Neural crest cell (in vitro differentiated cells): Measurements from ENCODE around the gene ASB11. TPM values are rescaled to one million over a fixed set of nuclear protein-coding genes. Genes with fewer than 3 reads are reported as not detected.

Source experiments
- DNase-seq: peaks from one replicate; pipeline ENCODE4 v3.0.0; 2021; ENCODE audit warnings: low read depth, mixed read lengths, low spot score
- H3K27ac Mint-ChIP-seq: one replicate; pipeline ENCODE4 v1.8.0; 2021; ENCODE audit warnings: mild to moderate bottlenecking, mixed read lengths; ENCODE audit not compliant: unreplicated experiment
- H3K27me3 Mint-ChIP-seq: 2 replicates; pipeline ENCODE4 v1.8.0; 2021; ENCODE audit warnings: low read depth, mild to moderate bottlenecking, mixed read lengths
- H3K36me3 Mint-ChIP-seq: 2 replicates; pipeline ENCODE4 v1.8.0; 2021; ENCODE audit warnings: low read depth, mild to moderate bottlenecking, mixed read lengths
- H3K4me1 Mint-ChIP-seq: 2 replicates; pipeline ENCODE4 v1.8.0; 2021; ENCODE audit warnings: mixed read lengths
- H3K4me3 Mint-ChIP-seq: one replicate; pipeline ENCODE4 v1.8.0; 2021; ENCODE audit warnings: mild to moderate bottlenecking, mixed read lengths
- H3K9me3 Mint-ChIP-seq: 2 replicates; pipeline ENCODE4 v1.8.0; 2021; ENCODE audit warnings: mixed read lengths
- total RNA-seq: library from RNA; stranded (reverse); gene quantifications from 2 replicates; pipeline ENCODE4 v1.2.1, GENCODE V29; 2021
- TF ChIP-seq, protein P1 (sequence below): fragments of 200-600 bp; sonication (generic); conservative IDR thresholded peaks from 2 replicates; pipeline ENCODE4 v1.5.0; 2021; ENCODE audit warnings: antibody characterized with exemption, mild to moderate bottlenecking

ASB11 gene
- total RNA-seq, 1 donor from 2014 or later, result not detected

DNA sequence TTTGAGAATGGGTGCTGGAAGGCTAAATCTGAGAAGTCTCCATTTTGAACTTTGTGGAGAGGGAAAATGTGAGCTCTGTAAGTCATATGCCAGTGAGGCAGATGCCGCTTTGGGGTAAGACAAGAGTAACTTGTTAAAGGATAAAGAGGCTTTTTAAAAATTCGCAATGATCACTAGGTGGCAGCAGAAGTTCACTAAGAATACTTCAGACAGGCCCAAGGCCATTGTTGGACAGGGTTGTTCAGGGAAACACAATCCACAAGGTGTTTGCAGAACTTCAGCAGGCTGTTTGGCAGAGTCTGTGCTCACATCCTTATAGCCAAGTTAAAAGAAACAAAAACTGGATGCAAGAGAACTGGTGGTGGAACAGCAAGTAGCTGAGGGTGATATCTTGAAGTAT, 33.6 kb upstream of the ASB11 start:
- Mint-ChIP-seq H3K4me1 (peaks cover 8% of the 10 kb centered on the region), H3K27me3 (no peaks in the 10 kb centered on the region), H3K4me3 (no peak overlapping the region), H3K27ac (no peak overlapping the region), H3K36me3 (no peaks in the 10 kb centered on the region), H3K9me3 (no peaks in the 10 kb centered on the region)
- DNase-seq, result peak; percentile 48
- TF ChIP-seq, protein P1, sequence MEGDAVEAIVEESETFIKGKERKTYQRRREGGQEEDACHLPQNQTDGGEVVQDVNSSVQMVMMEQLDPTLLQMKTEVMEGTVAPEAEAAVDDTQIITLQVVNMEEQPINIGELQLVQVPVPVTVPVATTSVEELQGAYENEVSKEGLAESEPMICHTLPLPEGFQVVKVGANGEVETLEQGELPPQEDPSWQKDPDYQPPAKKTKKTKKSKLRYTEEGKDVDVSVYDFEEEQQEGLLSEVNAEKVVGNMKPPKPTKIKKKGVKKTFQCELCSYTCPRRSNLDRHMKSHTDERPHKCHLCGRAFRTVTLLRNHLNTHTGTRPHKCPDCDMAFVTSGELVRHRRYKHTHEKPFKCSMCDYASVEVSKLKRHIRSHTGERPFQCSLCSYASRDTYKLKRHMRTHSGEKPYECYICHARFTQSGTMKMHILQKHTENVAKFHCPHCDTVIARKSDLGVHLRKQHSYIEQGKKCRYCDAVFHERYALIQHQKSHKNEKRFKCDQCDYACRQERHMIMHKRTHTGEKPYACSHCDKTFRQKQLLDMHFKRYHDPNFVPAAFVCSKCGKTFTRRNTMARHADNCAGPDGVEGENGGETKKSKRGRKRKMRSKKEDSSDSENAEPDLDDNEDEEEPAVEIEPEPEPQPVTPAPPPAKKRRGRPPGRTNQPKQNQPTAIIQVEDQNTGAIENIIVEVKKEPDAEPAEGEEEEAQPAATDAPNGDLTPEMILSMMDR, result peak; percentile 78

DNA sequence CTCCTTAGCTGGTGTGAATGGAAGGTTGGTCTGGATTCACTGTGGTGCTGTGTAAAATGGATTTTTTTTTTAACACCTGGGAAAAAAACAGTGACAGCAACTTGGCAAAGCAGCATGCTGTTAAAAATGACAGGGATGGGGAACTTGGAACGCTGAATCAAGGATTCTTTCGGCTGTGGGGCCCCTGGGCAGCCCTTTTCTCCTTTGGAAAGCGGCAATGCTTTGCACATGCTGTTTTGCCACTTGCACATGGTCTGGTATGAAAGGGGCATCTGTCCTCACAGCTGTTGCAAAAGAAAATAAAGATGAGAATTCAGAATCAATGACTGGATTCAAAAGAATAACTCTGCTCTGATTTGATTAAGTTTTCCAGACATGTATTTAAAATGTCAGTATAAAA, 30.5 kb upstream of the ASB11 start:
- DNase-seq, result no peak
- H3K27ac Mint-ChIP-seq, result no peak overlapping the region
- H3K4me1 Mint-ChIP-seq, result peaks cover 18% of the 10 kb centered on the region
- no peaks in the 10 kb centered on the region for H3K9me3 Mint-ChIP-seq
- H3K4me3 Mint-ChIP-seq, result no peak overlapping the region
- H3K27me3 Mint-ChIP-seq, result no peaks in the 10 kb centered on the region
- H3K36me3 Mint-ChIP-seq, result no peaks in the 10 kb centered on the region
- TF ChIP-seq, protein P1, result no peak

DNA sequence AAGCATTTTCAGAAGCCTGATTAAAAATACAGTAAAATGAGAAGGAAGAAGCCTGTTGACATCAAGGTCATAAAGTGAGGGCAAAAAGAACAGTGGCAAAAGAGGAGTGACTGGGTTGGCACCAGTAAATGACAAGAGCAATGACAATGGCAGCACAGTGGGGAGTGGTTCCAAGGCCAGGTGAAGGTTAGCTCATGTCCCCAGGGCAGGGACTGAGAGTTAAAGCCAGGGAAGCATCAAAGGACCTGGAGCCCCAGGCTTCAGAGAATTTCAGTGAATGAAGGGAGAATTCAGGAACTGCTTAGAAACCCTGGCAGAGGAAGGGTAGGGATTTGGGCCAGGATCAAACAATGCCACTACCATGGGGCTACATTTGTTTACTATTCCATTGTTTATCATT, 28.7 kb upstream of the ASB11 start:
- Mint-ChIP-seq H3K36me3 (no peaks in the 10 kb centered on the region), H3K27me3 (no peaks in the 10 kb centered on the region), H3K4me3 (no peak overlapping the region), H3K9me3 (no peaks in the 10 kb centered on the region), H3K4me1 (peaks cover 35% of the 10 kb centered on the region), H3K27ac (no peak overlapping the region)
- TF ChIP-seq, protein P1, result no peak
- no peak for DNase-seq

DNA sequence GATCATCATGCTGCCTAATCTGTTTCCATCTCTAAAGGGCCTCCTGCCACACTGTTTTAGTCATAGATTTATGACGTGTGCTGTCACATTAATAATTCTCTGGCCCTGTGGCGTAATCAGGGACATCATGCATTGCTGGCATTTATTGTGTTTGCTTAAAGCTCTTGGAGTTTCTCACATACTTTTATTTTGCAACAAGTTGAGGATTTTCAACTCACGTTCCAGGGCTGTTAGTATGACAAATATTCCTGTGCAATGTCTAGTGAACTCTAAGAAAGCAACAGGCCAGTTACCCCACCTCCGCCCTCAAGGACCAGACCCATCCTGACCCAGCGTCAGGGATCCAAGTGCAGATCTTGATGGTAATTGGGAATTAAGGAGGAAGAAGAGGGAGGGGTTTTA, 27.6 kb upstream of the ASB11 start:
- TF ChIP-seq, protein P1, result no peak
- no peak overlapping the region for H3K4me3 Mint-ChIP-seq
- H3K27ac Mint-ChIP-seq, result no peak overlapping the region
- DNase-seq, result no peak
- peaks cover 34% of the 10 kb centered on the region for H3K4me1 Mint-ChIP-seq
- no peaks in the 10 kb centered on the region for H3K36me3 Mint-ChIP-seq
- no peaks in the 10 kb centered on the region for H3K27me3 Mint-ChIP-seq
- no peaks in the 10 kb centered on the region for H3K9me3 Mint-ChIP-seq

DNA sequence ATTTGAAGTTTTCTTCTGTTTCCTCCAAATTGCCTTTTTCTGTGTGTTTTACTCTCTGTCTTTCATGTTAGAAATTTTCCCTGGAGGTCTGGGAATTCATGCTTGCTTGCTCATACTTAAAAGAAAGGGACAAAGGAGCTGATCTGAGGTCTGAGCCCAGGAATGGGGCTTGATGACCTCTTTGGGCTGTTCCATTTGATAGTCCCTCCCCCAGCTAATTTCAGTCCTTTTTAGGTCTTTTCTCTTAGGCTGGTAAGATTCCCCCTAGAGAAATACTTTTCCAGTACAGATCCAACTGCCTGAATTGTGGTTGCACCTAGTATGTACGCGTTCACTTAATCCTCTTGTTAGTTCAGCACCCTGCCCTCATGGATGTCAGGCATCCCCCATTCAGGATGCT, 25.4 kb upstream of the ASB11 start:
- Mint-ChIP-seq H3K36me3 (no peaks in the 10 kb centered on the region), H3K4me3 (peak overlapping the region; percentile 48), H3K9me3 (no peaks in the 10 kb centered on the region), H3K27me3 (no peaks in the 10 kb centered on the region), H3K27ac (peak overlapping the region; percentile 95), H3K4me1 (peaks cover 50% of the 10 kb centered on the region)
- DNase-seq, result no peak
- TF ChIP-seq, protein P1, result no peak

DNA sequence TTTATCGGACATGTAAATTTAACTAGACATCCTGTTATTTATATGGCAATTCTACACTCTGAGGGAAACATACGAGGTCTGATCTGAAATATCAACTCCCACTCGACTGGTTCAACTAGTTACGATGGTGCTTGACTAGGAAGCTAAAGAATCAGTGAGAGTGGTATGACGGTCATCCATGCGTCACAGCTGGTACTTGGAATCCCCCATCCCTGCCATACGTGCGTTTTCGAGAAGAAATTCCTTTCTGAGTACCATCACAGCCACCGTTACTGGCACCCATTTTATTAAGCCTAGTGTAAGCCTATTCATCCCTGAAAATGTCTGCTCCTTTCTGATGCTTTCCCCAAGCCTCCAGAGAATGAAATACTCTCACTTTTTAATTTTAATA, 20.6 kb upstream of the ASB11 start:
- peak overlapping the region; percentile 92 for H3K4me3 Mint-ChIP-seq
- no peaks in the 10 kb centered on the region for H3K36me3 Mint-ChIP-seq
- H3K9me3 Mint-ChIP-seq, result no peaks in the 10 kb centered on the region
- H3K27me3 Mint-ChIP-seq, result no peaks in the 10 kb centered on the region
- TF ChIP-seq, protein P1, result no peak
- H3K4me1 Mint-ChIP-seq, result peaks cover 45% of the 10 kb centered on the region
- DNase-seq, result no peak
- peak overlapping the region; percentile 58 for H3K27ac Mint-ChIP-seq
